ENCODE measurements around the gene LMF1. TPM values are rescaled to one million over a fixed set of nuclear protein-coding genes. Genes with fewer than 3 reads are reported as not detected.

LMF1 gene
- total and polyA plus RNA-seq, 2 of the 13 experiments (the other 11 are each of a cell fraction or from before 2014, with no cell fraction given), result 6.8 to 8.5 TPM

DNA sequence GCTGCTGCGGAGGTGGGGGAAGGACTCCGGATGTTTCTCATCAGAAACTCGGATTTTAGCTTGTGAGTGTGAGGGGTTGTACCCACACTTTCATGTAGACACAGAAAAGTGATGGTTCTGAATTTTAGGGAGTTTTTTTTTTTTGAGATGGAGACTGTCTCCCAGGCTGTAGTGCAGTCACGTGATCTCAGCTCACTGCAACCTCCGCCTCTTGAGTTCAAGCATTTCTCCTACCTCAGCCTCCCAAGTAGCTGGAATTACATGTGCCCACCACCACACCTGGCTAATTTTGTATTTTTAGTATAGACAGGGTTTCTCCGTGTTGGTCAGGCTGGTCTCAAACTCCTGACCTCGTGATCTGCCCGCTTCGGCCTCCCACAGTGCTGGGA, 147.9 kb downstream of the LMF1 start:
- Histone ChIP-seq H2AFZ (ENCODE audit: low read length) (no peak overlapping the region), H3K4me2 (ENCODE audit: low read depth, low read length) (no peak overlapping the region), H3K9me3 (ENCODE audit: low read length) (0 out of 2 replicates have a peak, but pooled peaks cover 5% of the 10 kb centered on the region), H3K27me3 (ENCODE audit: control insufficient read depth in 1 of 2, insufficient read depth in 2 of 2, low read length in 2 of 2) (peaks cover 16 to 76% of the 10 kb centered on the region in 2 experiments), H4K20me1 (ENCODE audit: insufficient read depth, low read length) (0 out of 2 replicates have a peak, but pooled peaks cover 3% of the 10 kb centered on the region), H3K4me3 (replicated peaks in 1 of 3; ENCODE audit: insufficient read depth in 1 of 3, low read depth in 2 of 3, low read length in 3 of 3) (no peak overlapping the region), H3K9ac (ENCODE audit: insufficient read depth, low read depth, low read length) (no peak overlapping the region), H3K79me2 (ENCODE audit: insufficient read depth, low read length) (no peaks in the 10 kb centered on the region), H3K4me1 (ENCODE audit: insufficient read depth, low read length) (no peaks in the 10 kb centered on the region), H3K27ac (ENCODE audit: extremely low read length, insufficient read depth, low read length) (no peak overlapping the region), H3K36me3 (replicated peaks in 1 of 2; ENCODE audit: control insufficient read depth in 1 of 2, insufficient read depth in 2 of 2, low read length in 2 of 2) (no peaks in the 10 kb centered on the region)
- intact Hi-C loops (cut with micrococcal nuclease; ENCODE audit: unreplicated experiment) (no loop called here), in situ Hi-C loops (cut with HindIII; ENCODE audit: extremely low pct_ligation_motif_present, low pct_unique_long_range_greater_than_20kb) (loop anchor here (25.0 kb wide), 1 partner anchor 389 kb away; no protein-coding TSS in a partner anchor)
- no peak for ATAC-seq
- FAIRE-seq, result no peak
- ChIA-PET CTCF (ENCODE audit: low intra/inter-chr PET ratio, low total read pairs) (no interaction called here), POLR2A (no interaction called here)
- no peak for DNase-seq (ENCODE audit: low spot score)
- BruUV-seq (replicated peaks), result no TSS peak
- peak; percentile 66; the same call in 1 of the 2 replicates for TF ChIP-seq RAD51 (IDR thresholded peaks at IDR 0.05; ENCODE audit: borderline replicate concordance)
- TF ChIP-seq USF2 (IDR thresholded peaks at IDR 0.05; ENCODE audit: low read depth, low read length), result 0 out of 2 replicates have a peak, but pooled peaks have one; percentile 12
- TF ChIP-seq USF2 (CRISPR knock-in tag; IDR thresholded peaks at IDR 0.05; ENCODE audit: borderline replicate concordance), result no peak
- no peak for TF ChIP-seq ATF2 (CRISPR knock-in tag; IDR thresholded peaks at IDR 0.05)
- 40% methylated on average over 9 of the region's 9 CpGs for WGBS (ENCODE audit: low lambda C conversion rate)

Measured in HepG2 (cell line).